Tibial artery (tissue), 4 donors: ENCODE results near the gene SEC22A.

Experiments used
- DNase-seq, 2 donors: peaks; one replicate each; pipeline ENCODE4 v3.0.0-alpha.2; 2019
- H3K27ac ChIP-seq, 2 donors: fragments of 200-600 bp; sonication (generic) in 1 of 2; 1 replicate in 1 of 2; 2 replicates in 1 of 2; pipeline ENCODE4 v1.5.1; 2018 to 2019; ENCODE audit warnings: mild to moderate bottlenecking in 1 of 2
- H3K27me3 ChIP-seq, 2 donors: fragments of 200-600 bp; sonication (generic) in 1 of 2; one replicate each; pipeline versions ENCODE4 v1.5.1 to v1.6.0; 2016 to 2019
- H3K36me3 ChIP-seq, 3 donors: fragments of 200-600 bp; sonication (generic) in 2 of 3; one replicate each; pipeline ENCODE4 v1.5.1; 2016 to 2019; ENCODE audit warnings: mild to moderate bottlenecking in 2 of 3
- H3K4me1 ChIP-seq, 4 donors: fragments of 200-600 bp; sonication (generic) in 2 of 4; 1 replicate in 3 of 4; 2 replicates in 1 of 4; pipeline ENCODE4 v1.5.1; 2016 to 2019
- H3K4me3 ChIP-seq, 2 donors: fragments of 200-600 bp; sonication (generic) in 1 of 2; 1 replicate in 1 of 2; 2 replicates in 1 of 2; pipeline ENCODE4 v1.5.1; 2018 to 2019; ENCODE audit warnings: mild to moderate bottlenecking in 2 of 2
- H3K9me3 ChIP-seq, 3 donors: fragments of 200-600 bp; sonication (generic) in 1 of 3; one replicate each; pipeline ENCODE4 v1.5.1; 2016 to 2019
- CTCF ChIP-seq, 2 experiments: fragments of 200-600 bp in 1 of 2; fragments of 450-650 bp in 1 of 2; IDR thresholded peaks; one replicate each; pipeline ENCODE4 v1.5.1; 2017 to 2019; ENCODE audit warnings: antibody characterized with exemption in 2 of 2, mild to moderate bottlenecking in 1 of 2, moderate library complexity in 1 of 2
- intact Hi-C: fragments of 100-400 bp; cut with DNase I; formaldehyde crosslinking; loops from one replicate; pipeline ENCODE4 v1.15.0; 2023; ENCODE audit warnings: low total_unique reads

SEC22A gene

GRCh38 chr3:123275691-123276090 lies 73.9 kb downstream of the SEC22A start:
- Histone ChIP-seq H3K9me3 (no peaks in the 10 kb centered on the region), H3K27me3 (no peaks in the 10 kb centered on the region), H3K27ac (no peak overlapping the region), H3K4me1 (peaks cover 0 to 7% (median 0%) of the 10 kb centered on the region in 4 donors), H3K36me3 (peaks cover 13 to 29% (median 21%) of the 10 kb centered on the region in 3 donors), H3K4me3 (no peak overlapping the region)
- intact Hi-C loops = no loop called here
- no peak for DNase-seq
- TF ChIP-seq CTCF (IDR thresholded peaks at IDR 0.05) = no peak

DNA sequence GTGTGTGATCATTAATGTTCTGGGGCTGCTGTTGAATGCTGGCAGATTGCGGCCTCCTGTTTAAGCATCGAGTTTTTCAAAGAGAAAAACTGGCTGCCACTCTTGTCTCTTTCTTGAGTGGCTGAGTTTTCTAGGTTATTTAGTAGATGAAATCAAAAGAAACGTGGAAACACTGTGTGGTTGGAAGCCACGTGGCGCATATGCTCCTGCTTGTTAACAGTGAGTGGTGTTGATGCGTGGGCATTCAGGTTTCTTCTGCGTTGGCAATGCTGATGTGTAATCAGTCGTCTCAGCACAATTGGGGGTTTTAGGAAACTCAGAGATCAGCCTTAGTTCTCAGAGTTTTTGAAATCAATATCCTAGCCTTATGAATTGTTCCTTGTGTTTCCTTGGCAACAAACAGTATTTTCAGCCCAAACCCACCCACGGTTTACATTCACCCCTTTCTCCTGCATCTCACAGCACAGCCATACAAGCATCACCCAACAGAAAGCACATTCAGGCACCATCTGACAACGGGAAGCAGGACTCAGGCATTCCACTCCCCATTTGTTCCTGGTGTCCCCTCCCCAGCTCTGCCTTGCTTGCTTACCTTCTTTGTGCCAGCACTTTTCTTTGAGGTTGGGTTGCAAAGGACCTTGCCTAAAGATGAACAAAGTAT lies 74.7 kb downstream of the SEC22A start:
- no peak for TF ChIP-seq CTCF (IDR thresholded peaks at IDR 0.05)
- H3K27ac ChIP-seq = no peak overlapping the region
- H3K27me3 ChIP-seq = no peaks in the 10 kb centered on the region
- intact Hi-C loops = no loop called here
- no peaks in the 10 kb centered on the region for H3K9me3 ChIP-seq
- peaks cover 17 to 31% (median 29%) of the 10 kb centered on the region in 3 donors for H3K36me3 ChIP-seq
- peak in 1 of 2 donors; percentile 24 for DNase-seq
- no peak overlapping the region for H3K4me3 ChIP-seq
- H3K4me1 ChIP-seq = peaks cover 0 to 7% (median 0%) of the 10 kb centered on the region in 4 donors

DNA sequence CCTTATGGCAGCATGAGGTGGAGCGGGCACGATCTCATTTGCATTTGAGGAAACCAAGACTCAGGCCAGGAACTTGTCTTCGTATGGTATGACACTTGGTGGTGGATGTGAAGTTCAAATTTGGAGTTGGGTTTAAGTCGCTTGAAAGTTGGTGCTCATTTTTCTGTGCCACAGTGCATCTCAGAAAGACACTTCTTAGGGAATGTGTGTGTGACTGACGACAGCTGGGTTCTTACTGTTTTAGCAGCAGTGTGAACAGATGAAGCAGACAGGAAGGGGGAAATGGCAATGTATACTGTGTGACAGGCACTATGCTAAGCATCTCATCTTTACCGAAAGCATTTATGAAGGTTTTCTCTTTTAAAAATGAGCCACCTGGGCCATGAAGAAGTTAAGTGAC lies 75.4 kb downstream of the SEC22A start:
- peaks cover 0 to 7% (median 0%) of the 10 kb centered on the region in 4 donors for H3K4me1 ChIP-seq
- H3K4me3 ChIP-seq = no peak overlapping the region
- H3K36me3 ChIP-seq = peaks cover 19 to 35% (median 29%) of the 10 kb centered on the region in 3 donors
- intact Hi-C loops = no loop called here
- no peaks in the 10 kb centered on the region for H3K9me3 ChIP-seq
- peak in 1 of 2 donors; percentile 33 for DNase-seq
- no peak for TF ChIP-seq CTCF (IDR thresholded peaks at IDR 0.05)
- no peak overlapping the region for H3K27ac ChIP-seq
- H3K27me3 ChIP-seq = no peaks in the 10 kb centered on the region

- Histone ChIP-seq H3K4me1 (peaks cover 0 to 4% (median 0%) of the 10 kb centered on the region in 4 donors), H3K9me3 (no peaks in the 10 kb centered on the region), H3K36me3 (peaks cover 32 to 48% (median 36%) of the 10 kb centered on the region in 3 donors), H3K27me3 (no peaks in the 10 kb centered on the region), H3K4me3 (no peak overlapping the region), H3K27ac (no peak overlapping the region)
- DNase-seq = peak in 1 of 2 donors; percentile 24
- intact Hi-C loops = no loop called here
- no peak for TF ChIP-seq CTCF (IDR thresholded peaks at IDR 0.05)
Measured at GRCh38 chr3:123278446-123278845, 76.7 kb downstream of the SEC22A start.

DNA sequence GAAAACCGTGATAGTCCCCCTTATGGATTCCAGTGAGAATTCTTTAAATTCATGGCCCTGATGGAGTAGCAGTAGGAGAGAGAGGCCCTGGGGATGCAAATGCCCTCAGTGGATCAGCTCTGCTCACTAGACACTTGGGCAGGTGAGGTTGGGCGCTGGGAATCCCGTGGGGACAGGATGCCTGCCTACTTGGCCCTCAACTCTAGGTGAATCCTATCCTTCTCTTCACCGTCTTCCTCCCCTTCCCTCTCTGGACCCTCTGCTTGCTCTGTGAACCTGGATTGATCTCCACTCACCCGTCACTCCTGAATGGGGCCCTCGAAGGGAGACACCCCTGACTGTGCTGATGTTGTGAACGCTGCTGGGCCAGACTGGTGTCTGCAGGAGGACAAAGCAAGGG lies 77.4 kb downstream of the SEC22A start:
- Histone ChIP-seq H3K27me3 (no peaks in the 10 kb centered on the region), H3K4me3 (no peak overlapping the region), H3K9me3 (no peaks in the 10 kb centered on the region), H3K36me3 (peaks cover 38 to 55% (median 41%) of the 10 kb centered on the region in 3 donors), H3K4me1 (no peaks in the 10 kb centered on the region), H3K27ac (no peak overlapping the region)
- intact Hi-C loops = no loop called here
- peak in 1 of 2 donors; percentile 37 for DNase-seq
- no peak for TF ChIP-seq CTCF (IDR thresholded peaks at IDR 0.05)
